Thymus (tissue), 11 donors: Measurements from ENCODE around the gene SLC34A1. TPM values are rescaled to one million over a fixed set of nuclear protein-coding genes. Genes with fewer than 3 reads are reported as not detected.
"Not testable (repeated sequence)": the region's sequence is repeated elsewhere in the genome, so short reads cannot be mapped to it uniquely, and the experiment has no call there.

Experiments used
- DNase-seq, 9 donors: peaks; one replicate each; pipeline ENCODE4 v3.0.0-alpha.2; 2013; ENCODE audit warnings: low spot score in 9 of 9, low read depth in 6 of 9, missing footprints in 1 of 9
- H3K27ac ChIP-seq, 2 donors: one replicate each; pipeline ENCODE4 v1.5.1; 2013; ENCODE audit warnings: control low read depth in 1 of 2, low read depth in 1 of 2, low read length in 1 of 2, mild to moderate bottlenecking in 1 of 2, moderate library complexity in 1 of 2
- H3K27me3 ChIP-seq, 2 donors: one replicate each; pipeline ENCODE4 v1.5.1; 2013; ENCODE audit warnings: low read length in 1 of 2; ENCODE audit not compliant: control insufficient read depth in 2 of 2, insufficient read depth in 1 of 2
- H3K36me3 ChIP-seq, 2 donors: one replicate each; pipeline ENCODE4 v1.5.1; 2013; ENCODE audit warnings: low read length in 1 of 2, mild to moderate bottlenecking in 1 of 2, moderate library complexity in 1 of 2; ENCODE audit not compliant: control insufficient read depth in 2 of 2, insufficient read depth in 2 of 2
- H3K4me1 ChIP-seq, 2 donors: one replicate each; pipeline ENCODE4 v1.5.1; 2013; ENCODE audit warnings: low read length in 2 of 2; ENCODE audit not compliant: control insufficient read depth in 2 of 2, insufficient read depth in 2 of 2
- H3K4me3 ChIP-seq, 2 donors: one replicate each; pipeline ENCODE4 v1.5.1; 2013; ENCODE audit warnings: low read length in 2 of 2, control low read depth in 1 of 2, mild to moderate bottlenecking in 1 of 2
- H3K9me3 ChIP-seq, 2 donors: one replicate each; pipeline ENCODE4 v1.5.1; 2013; ENCODE audit warnings: low read length in 1 of 2, mild to moderate bottlenecking in 1 of 2; ENCODE audit not compliant: control insufficient read depth in 2 of 2, insufficient read depth in 1 of 2
- WGBS: extraction: QIAGEN DNeasy Blood & Tissue Kit; methylation state at CpG from one replicate; pipeline ENCODE4 v1.1.7; 2013; 5-methylcytosine and 5-hydroxymethylcytosine counted together
- polyA plus RNA-seq: library from polyadenylated mRNA; stranded (reverse); fragments of 200-250 nt; gene quantifications from one replicate; pipeline ENCODE4 v1.2.3, GENCODE V29; 2013
- total RNA-seq: library from RNA; stranded (reverse); fragments of 120-200 nt; gene quantifications from one replicate; pipeline ENCODE4 v1.2.4, GENCODE V29; 2013
- donor health status: healthy.

The SLC34A1 gene
- total and polyA plus RNA-seq, 2 donors = 0.02 to 0.05 TPM

DNA sequence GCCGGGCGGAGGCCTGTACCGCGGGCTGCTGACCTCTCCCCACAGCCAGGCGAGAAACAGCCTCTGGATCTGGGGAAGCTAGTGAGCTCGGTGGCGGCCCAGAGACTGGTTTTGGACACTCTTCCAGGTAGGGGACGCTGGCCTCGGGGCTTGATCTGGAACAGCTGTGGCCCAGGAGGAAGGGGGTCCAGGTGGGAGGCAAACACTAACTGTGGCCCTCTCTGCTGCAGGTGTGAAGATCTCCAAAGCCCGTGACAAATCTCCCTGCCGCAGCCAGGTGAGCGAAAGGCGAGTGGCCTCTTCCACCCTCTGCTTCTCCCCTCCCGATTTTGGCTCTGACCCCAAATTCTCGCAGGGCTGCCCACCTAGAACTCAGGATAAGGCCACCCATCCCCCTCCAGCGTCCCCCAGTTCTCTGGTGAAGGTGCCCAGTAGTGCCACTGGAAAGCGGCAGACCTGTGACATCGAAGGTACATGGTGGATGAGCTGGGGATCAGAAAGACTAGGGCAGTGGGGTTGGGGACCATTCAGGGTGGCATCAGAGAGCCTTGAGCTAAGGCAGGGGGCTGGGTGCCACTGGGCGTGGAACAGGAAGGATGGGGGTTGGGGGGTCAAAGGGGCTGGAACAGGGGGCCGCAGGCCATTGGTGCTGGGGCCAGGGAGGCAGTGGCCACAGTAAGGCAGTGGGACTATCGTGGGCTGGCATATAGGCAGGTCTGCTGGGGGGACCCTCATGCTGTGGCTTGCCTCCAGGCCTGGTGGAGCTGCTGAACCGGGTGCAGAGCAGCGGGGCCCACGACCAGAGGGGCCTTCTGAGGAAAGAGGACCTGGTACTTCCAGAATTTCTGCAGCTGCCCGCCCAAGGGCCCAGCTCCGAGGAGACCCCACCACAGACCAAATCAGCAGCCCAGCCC, 12.9 kb upstream of the SLC34A1 start:
- Histone ChIP-seq H3K9me3 (no peaks in the 10 kb centered on the region), H3K4me3 (peak overlapping the region in 1 of 2 donors; percentile 23), H3K27me3 (no peaks in the 10 kb centered on the region), H3K27ac (peak overlapping the region in 1 of 2 donors; percentile 19), H3K36me3 (peaks cover 69 to 72% of the 10 kb centered on the region in 2 donors), H3K4me1 (peaks cover 5 to 47% of the 10 kb centered on the region in 2 donors)
- 86% methylated on average over 26 of the region's 26 CpGs for WGBS
- DNase-seq = no peak

DNA sequence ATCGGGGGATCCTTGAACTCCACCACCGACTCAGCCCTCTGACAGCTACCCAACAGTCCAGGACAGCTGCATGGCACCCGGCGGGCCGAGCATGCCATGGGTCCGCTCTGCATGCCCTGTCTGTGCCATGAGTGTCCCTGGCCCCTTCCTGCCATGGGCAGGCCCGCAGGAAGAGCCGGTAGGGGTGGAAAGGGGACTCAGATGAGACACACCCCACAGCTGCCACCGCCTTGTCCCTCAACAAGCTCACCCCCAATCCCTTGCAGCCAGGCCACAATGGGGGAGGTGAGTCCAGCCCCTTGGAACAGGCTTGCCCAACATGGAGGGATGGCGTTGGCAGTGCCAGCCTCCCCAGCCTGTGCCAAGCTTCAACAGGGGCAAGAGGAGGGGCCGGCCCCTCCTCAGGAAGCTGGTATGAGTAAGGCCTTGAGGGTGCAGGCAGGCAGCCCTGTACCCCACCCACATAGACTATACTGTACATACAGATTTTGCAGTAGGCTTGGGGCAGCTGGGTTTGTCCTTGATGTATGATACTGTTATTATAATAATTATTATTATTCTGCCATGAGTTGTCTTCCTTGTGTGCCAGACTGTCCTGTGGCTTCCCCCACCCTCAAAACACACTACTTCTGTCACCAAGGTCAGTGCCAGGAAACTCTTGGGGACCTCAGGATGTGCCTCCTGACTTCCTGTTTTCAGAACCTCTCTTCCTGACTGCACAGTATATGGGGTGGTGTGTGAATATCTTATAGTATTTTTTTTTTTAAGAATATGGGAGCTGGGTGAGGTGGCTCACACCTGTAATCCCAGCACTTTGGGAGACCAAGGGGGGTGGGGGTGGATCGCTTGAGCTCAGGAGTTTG, 12.0 kb upstream of the SLC34A1 start:
- peaks cover 63% of the 10 kb centered on the region in 2 donors for H3K36me3 ChIP-seq
- no peak overlapping the region for H3K4me3 ChIP-seq
- H3K27me3 ChIP-seq = no peaks in the 10 kb centered on the region
- 77% methylated on average over 12 of the region's 12 CpGs for WGBS
- H3K27ac ChIP-seq = peak overlapping the region; percentile 50 to 83
- H3K9me3 ChIP-seq = no peaks in the 10 kb centered on the region
- peaks cover 5 to 44% of the 10 kb centered on the region in 2 donors for H3K4me1 ChIP-seq
- DNase-seq = peak in 1 of 9 donors; percentile 43

- WGBS = 91% methylated on average over 6 of the region's 6 CpGs
- Histone ChIP-seq H3K4me3 (no peak overlapping the region), H3K36me3 (peaks cover 57% of the 10 kb centered on the region in 2 donors), H3K9me3 (no peaks in the 10 kb centered on the region), H3K27ac (peak overlapping the region; percentile 18 to 83), H3K27me3 (no peaks in the 10 kb centered on the region), H3K4me1 (peaks cover 5 to 44% of the 10 kb centered on the region in 2 donors)
- no peak for DNase-seq
These were observed 11.3 kb upstream of the SLC34A1 start for GRCh38 chr5:177372910-177373309.

DNA sequence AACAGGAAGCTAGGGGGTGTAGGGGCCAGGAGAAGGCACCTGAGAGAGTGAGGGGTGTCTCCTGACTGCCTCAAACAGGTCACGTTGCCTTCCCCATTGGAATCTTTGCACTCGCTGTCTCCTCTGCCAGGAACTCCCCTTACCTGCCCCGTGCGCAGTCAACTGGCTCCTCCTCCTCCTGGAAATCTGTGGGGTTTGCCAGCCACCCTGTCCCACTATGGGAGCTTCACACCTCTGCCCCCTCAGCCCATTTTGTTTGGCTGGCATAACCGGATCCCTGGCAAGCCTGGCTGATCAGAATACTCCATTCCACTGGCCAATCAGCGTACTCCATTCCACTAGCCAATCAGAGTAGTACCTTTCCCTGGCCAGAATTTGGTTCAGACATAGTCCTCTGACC, 10.4 kb upstream of the SLC34A1 start:
- H3K36me3 ChIP-seq = peaks cover 48% of the 10 kb centered on the region in 2 donors
- WGBS = 79% methylated on average over 6 of the region's 6 CpGs
- H3K27me3 ChIP-seq = no peaks in the 10 kb centered on the region
- DNase-seq = no peak
- peaks cover 5 to 44% of the 10 kb centered on the region in 2 donors for H3K4me1 ChIP-seq
- H3K27ac ChIP-seq = peak overlapping the region; percentile 32 to 43
- H3K9me3 ChIP-seq = no peaks in the 10 kb centered on the region
- no peak overlapping the region for H3K4me3 ChIP-seq

DNA sequence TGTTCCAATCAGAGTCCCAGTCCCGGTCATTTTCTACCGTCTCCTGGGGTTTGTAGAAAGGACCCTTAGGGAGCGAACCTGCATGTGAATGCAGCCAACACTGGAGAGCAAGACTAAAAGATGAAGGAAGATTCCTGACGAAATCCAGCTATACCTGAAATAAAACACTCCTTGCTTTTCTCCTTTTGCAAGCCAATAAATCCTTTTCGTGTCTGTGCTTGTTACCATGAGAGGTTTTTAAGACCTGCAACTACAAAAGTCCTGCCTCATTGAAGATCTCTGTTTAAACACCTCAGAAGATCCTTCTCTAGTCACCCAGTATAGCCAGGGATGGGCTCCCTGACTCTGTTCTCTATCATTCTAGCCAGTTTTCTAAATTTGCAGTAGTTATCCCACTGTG, 10.0 kb upstream of the SLC34A1 start:
- no peak for DNase-seq
- H3K4me3 ChIP-seq = no peak overlapping the region
- WGBS = 92% methylated on average over 5 of the region's 5 CpGs
- peaks cover 5 to 44% of the 10 kb centered on the region in 2 donors for H3K4me1 ChIP-seq
- H3K27ac ChIP-seq = peak overlapping the region; percentile 37 to 38
- no peaks in the 10 kb centered on the region for H3K27me3 ChIP-seq
- H3K36me3 ChIP-seq = peaks cover 44% of the 10 kb centered on the region in 2 donors
- H3K9me3 ChIP-seq = no peaks in the 10 kb centered on the region

DNA sequence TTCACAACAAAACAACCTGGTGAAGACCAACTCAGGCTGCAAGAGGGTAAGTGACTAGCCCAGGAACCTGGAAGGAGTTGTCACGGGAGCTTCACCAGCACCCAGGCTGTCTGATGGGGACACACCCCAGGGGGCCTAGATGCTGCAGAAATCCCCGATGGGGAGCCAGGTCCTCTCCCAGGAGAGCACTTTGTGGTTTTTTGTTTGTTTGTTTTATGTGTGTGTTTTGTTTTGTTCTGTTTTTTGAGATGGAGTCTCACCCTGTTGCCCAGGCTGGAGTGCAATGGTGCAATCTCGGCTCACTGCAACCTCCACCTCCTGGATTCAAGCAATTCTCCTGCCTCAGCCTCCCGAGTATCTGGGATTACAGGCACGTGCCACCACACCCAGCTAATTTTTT, 8.7 kb upstream of the SLC34A1 start:
- H3K9me3 ChIP-seq, H3K27ac ChIP-seq, DNase-seq, H3K4me3 ChIP-seq, H3K27me3 ChIP-seq: not testable (repeated sequence)
- WGBS = 92% methylated on average over 5 of the region's 5 CpGs
- Histone ChIP-seq H3K4me1 (peaks cover 5 to 31% of the 10 kb centered on the region in 2 donors), H3K36me3 (peaks cover 30 to 31% of the 10 kb centered on the region in 2 donors)

- no peak for DNase-seq
- H3K36me3 ChIP-seq = peaks cover 25 to 29% of the 10 kb centered on the region in 2 donors
- 98% methylated on average over 11 of the region's 11 CpGs for WGBS
- H3K4me3 ChIP-seq = no peak overlapping the region
- peaks cover 5 to 29% of the 10 kb centered on the region in 2 donors for H3K4me1 ChIP-seq
- H3K27me3 ChIP-seq = no peaks in the 10 kb centered on the region
- H3K27ac ChIP-seq = no peak overlapping the region
- H3K9me3 ChIP-seq = no peaks in the 10 kb centered on the region
These were observed 8.1 kb upstream of the SLC34A1 start for GRCh38 chr5:177376107-177376506.

DNA sequence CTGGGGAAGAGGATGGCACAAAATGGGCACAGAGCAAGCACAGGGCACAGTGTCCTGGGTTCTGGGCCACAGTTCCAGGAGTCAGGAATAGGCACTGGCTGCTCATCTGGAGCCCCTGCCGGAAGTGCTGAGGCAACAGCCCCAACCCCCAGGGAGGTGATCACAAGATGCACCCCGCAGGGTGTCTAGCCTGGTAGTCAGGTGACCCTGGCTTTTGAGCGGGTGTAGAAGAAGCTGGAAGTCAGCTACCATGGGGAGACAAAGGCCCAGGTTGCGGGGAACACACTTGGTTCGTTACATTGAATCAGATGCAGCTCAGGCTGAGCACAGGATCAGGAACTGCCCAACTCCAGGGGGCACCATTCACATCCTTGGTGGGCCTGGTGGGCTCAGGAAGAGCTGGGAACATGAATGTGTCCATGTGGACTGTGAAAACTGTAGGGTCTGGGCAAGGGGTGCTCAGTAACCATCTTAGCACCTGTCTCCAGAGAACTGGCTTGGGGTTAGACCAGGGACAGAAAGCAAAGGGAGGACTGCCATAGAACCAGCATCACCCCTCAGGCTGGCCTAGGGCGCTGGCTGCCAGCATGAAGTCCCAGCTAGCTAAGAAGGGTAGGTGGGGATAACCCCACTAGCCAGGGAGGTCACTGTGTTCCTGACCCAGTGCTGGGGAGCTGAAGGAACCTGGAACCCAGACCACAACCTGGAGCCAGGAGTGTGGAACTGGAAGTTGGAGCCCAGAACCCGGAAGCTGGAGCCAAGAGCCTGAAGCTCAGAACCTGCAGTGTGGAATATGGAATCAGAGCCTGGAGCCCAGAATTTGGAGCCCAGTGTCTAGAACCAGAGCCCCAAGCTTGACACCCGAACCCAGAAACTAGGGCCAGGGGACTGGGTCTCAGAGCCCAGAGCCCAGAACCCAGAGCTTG, 6.1 kb upstream of the SLC34A1 start:
- Histone ChIP-seq H3K4me1 (peaks cover 2 to 22% of the 10 kb centered on the region in 2 donors), H3K27ac (no peak overlapping the region), H3K9me3 (peaks cover 0 to 6% of the 10 kb centered on the region in 2 donors), H3K36me3 (peaks cover 4 to 9% of the 10 kb centered on the region in 2 donors), H3K27me3 (no peaks in the 10 kb centered on the region), H3K4me3 (no peak overlapping the region)
- no peak for DNase-seq
- 92% methylated on average over 8 of the region's 8 CpGs for WGBS
